Endodermal cell (in vitro differentiated cells): Measurements from ENCODE around the gene ADI1. TPM values are rescaled to one million over a fixed set of nuclear protein-coding genes. Genes with fewer than 3 reads are reported as not detected.
A peak's percentile ranks its signal among the peaks of the same experiment; 100 is the strongest.

Experiments used
- DNase-seq: peaks from one replicate; pipeline ENCODE4 v3.0.0-alpha.2; 2017
- H3K27ac ChIP-seq: 2 replicates; pipeline ENCODE4 v1.5.1; 2013; ENCODE audit warnings: mild to moderate bottlenecking, low read depth, low read length, moderate library complexity
- H3K27me3 ChIP-seq: 2 replicates; pipeline ENCODE4 v1.6.1; 2013; ENCODE audit warnings: mild to moderate bottlenecking, low read length, moderate library complexity; ENCODE audit not compliant: insufficient read depth, control insufficient read depth, poor library complexity, severe bottlenecking
- H3K36me3 ChIP-seq: 2 replicates; pipeline ENCODE4 v1.7.0; 2013; ENCODE audit warnings: mild to moderate bottlenecking, low read length, moderate library complexity; ENCODE audit not compliant: control insufficient read depth, insufficient read depth
- H3K4me1 ChIP-seq: one replicate; pipeline ENCODE4 v1.7.0; 2013; ENCODE audit warnings: low read length; ENCODE audit not compliant: control insufficient read depth, insufficient read depth
- H3K4me3 ChIP-seq: 2 replicates; pipeline ENCODE4 v1.5.1; 2013; ENCODE audit warnings: mild to moderate bottlenecking, low read length, moderate library complexity
- H3K9ac ChIP-seq: 2 replicates; pipeline ENCODE4 v1.6.1; 2013; ENCODE audit warnings: mild to moderate bottlenecking, low read length, moderate library complexity; ENCODE audit not compliant: poor library complexity, severe bottlenecking; ENCODE audit errors: extremely low read depth
- H3K9me3 ChIP-seq: 2 replicates; pipeline ENCODE4 v1.6.1; 2013; ENCODE audit warnings: mild to moderate bottlenecking, low read length, moderate library complexity; ENCODE audit not compliant: control insufficient read depth
- H3K27ac Mint-ChIP-seq: 2 replicates; pipeline ENCODE4 v1.8.0; 2020; ENCODE audit warnings: mixed read lengths
- H3K27me3 Mint-ChIP-seq: 2 replicates; pipeline ENCODE4 v1.8.0; 2021; ENCODE audit warnings: mild to moderate bottlenecking, mixed read lengths; ENCODE audit not compliant: insufficient read depth
- H3K36me3 Mint-ChIP-seq: 2 replicates; pipeline ENCODE4 v1.8.0; 2020; ENCODE audit warnings: low read depth, mixed read lengths
- H3K4me1 Mint-ChIP-seq: 2 replicates; pipeline ENCODE4 v1.8.0; 2020; ENCODE audit warnings: mixed read lengths
- H3K4me3 Mint-ChIP-seq: 2 replicates; pipeline ENCODE4 v1.8.0; 2020; ENCODE audit warnings: mild to moderate bottlenecking, moderate library complexity, mixed read lengths
- H3K9me3 Mint-ChIP-seq: 2 replicates; pipeline ENCODE4 v1.8.0; 2020; ENCODE audit warnings: mild to moderate bottlenecking, mixed read lengths
- WGBS, 2 experiments: methylation state at CpG; one replicate each; pipeline versions ENCODE4 v1.1.5 to v1.1.7; 2013; ENCODE audit warnings: missing lambda C conversion rate in 2 of 2, mixed read lengths in 1 of 2; ENCODE audit not compliant: insufficient coverage in 1 of 2, insufficient read length in 1 of 2; 5-methylcytosine and 5-hydroxymethylcytosine counted together
- total RNA-seq, 2 donors: library from RNA; stranded (reverse); fragmentation: NEBNext Ultra II Directional in 1 of 2; extraction: Animal tissue kit (Norgen Biotek cat#: 25700) in 1 of 2; gene quantifications; 2 replicates in 1 of 2; 3 replicates in 1 of 2; pipeline ENCODE4 v1.2.1, GENCODE V29; 2021
- TF ChIP-seq, protein P1 (sequence below): fragments of 200-600 bp; sonication (generic); conservative IDR thresholded peaks from 2 replicates; pipeline ENCODE4 v1.5.0; 2021; ENCODE audit warnings: antibody characterized with exemption, mild to moderate bottlenecking

The ADI1 gene
- total RNA-seq, 2 donors from 2014 or later, result 27.1 to 40.1 TPM

DNA sequence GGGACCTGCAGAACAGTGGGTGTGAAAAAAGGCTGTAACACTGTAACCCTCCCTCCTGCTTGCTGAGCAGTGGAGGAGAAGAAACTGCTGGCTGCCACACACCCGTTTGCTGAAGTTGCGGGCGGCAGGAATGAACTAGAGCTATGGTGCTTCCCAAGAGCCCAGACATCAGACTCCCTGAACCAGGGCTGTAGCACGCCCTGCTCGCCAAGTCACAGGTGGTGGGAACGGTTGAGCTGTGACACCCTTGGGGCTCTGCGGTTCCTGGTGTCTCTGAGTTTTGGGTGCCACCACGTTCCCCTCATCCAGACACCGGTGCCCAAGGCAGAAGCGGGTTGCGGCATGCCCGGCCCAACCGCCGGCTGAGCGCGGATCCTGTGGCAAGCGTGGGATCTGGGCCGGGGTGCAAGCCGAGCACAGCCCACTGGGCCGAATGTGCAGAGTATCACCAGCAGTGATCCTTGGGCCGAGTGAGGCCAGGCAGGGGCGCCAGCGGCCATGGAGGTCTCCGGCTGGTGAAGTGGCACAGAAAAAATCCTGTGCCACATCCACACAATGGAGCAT, 15.0 kb upstream of the ADI1 start:
- H3K9ac ChIP-seq, result no peak overlapping the region
- no peak overlapping the region for H3K27ac ChIP-seq
- no peaks in the 10 kb centered on the region for H3K4me1 ChIP-seq
- H3K27ac Mint-ChIP-seq, result no peak overlapping the region
- H3K9me3 Mint-ChIP-seq, result no peaks in the 10 kb centered on the region
- peaks cover 4% of the 10 kb centered on the region for H3K9me3 ChIP-seq
- H3K36me3 Mint-ChIP-seq, result peaks cover 4% of the 10 kb centered on the region
- no peaks in the 10 kb centered on the region for H3K27me3 Mint-ChIP-seq
- H3K4me3 Mint-ChIP-seq, result no peak overlapping the region
- TF ChIP-seq, protein P1, sequence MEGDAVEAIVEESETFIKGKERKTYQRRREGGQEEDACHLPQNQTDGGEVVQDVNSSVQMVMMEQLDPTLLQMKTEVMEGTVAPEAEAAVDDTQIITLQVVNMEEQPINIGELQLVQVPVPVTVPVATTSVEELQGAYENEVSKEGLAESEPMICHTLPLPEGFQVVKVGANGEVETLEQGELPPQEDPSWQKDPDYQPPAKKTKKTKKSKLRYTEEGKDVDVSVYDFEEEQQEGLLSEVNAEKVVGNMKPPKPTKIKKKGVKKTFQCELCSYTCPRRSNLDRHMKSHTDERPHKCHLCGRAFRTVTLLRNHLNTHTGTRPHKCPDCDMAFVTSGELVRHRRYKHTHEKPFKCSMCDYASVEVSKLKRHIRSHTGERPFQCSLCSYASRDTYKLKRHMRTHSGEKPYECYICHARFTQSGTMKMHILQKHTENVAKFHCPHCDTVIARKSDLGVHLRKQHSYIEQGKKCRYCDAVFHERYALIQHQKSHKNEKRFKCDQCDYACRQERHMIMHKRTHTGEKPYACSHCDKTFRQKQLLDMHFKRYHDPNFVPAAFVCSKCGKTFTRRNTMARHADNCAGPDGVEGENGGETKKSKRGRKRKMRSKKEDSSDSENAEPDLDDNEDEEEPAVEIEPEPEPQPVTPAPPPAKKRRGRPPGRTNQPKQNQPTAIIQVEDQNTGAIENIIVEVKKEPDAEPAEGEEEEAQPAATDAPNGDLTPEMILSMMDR, result no peak
- H3K4me1 Mint-ChIP-seq, result peaks cover 13% of the 10 kb centered on the region
- DNase-seq, result no peak
- H3K36me3 ChIP-seq, result peaks cover 3% of the 10 kb centered on the region
- no peaks in the 10 kb centered on the region for H3K27me3 ChIP-seq
- no peak overlapping the region for H3K4me3 ChIP-seq
- 92 to 95% methylated on average over 18 to 24 of the region's 24 CpGs for WGBS, 2 experiments

DNA sequence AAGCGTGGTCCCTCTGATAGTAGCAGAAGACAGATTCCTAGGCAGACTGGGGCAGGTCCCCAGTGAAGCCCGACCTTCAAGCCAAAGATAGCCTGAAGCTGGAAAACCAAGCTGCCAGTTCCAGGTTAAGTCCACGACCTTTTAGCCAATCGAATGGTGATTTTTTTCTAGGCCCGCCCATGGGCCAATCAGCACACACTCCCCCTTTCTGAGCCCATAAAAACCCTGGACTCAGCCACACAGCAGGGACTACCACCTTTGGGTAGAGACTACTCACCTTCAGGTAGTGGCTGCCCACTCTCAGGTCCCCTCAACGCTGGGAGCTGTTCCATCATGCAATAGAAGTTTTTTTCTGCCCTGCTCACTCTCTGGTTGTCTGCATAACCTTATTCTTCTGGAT, 14.5 kb upstream of the ADI1 start:
- H3K36me3 ChIP-seq, result no peaks in the 10 kb centered on the region

GRCh38 chr2:3532941-3533340, 13.6 kb upstream of the ADI1 start:
- no peak overlapping the region for H3K27ac ChIP-seq
- TF ChIP-seq, protein P1, result no peak
- H3K9ac ChIP-seq, result no peak overlapping the region
- H3K36me3 Mint-ChIP-seq, result no peaks in the 10 kb centered on the region
- H3K36me3 ChIP-seq, result no peaks in the 10 kb centered on the region
- no peak for DNase-seq
- WGBS, 2 experiments, result 95 to 96% methylated on average over 7 to 12 of the region's 12 CpGs
- no peaks in the 10 kb centered on the region for H3K27me3 ChIP-seq
- H3K4me1 Mint-ChIP-seq, result peaks cover 13% of the 10 kb centered on the region
- H3K4me1 ChIP-seq, result no peaks in the 10 kb centered on the region
- H3K4me3 ChIP-seq, result no peak overlapping the region
- no peak overlapping the region for H3K4me3 Mint-ChIP-seq
- no peaks in the 10 kb centered on the region for H3K27me3 Mint-ChIP-seq
- peaks cover 4% of the 10 kb centered on the region for H3K9me3 ChIP-seq
- no peak overlapping the region for H3K27ac Mint-ChIP-seq
- no peaks in the 10 kb centered on the region for H3K9me3 Mint-ChIP-seq

More for the DNA sequence above, 14.5 kb upstream of the ADI1 start:
- DNase-seq, result peak; percentile 73
- no peaks in the 10 kb centered on the region for H3K4me1 ChIP-seq
- Mint-ChIP-seq H3K36me3 (no peaks in the 10 kb centered on the region), H3K9me3 (no peaks in the 10 kb centered on the region), H3K27me3 (no peaks in the 10 kb centered on the region), H3K27ac (no peak overlapping the region), H3K4me1 (peaks cover 13% of the 10 kb centered on the region), H3K4me3 (no peak overlapping the region)
- no peak overlapping the region for H3K27ac ChIP-seq
- H3K4me3 ChIP-seq, result no peak overlapping the region
- no peaks in the 10 kb centered on the region for H3K27me3 ChIP-seq
- TF ChIP-seq, protein P1, result no peak
- peaks cover 4% of the 10 kb centered on the region for H3K9me3 ChIP-seq
- H3K9ac ChIP-seq, result no peak overlapping the region
- 85 to 97% methylated on average over 6 of the region's 6 CpGs for WGBS, 2 experiments
